Chondrocyte (in vitro differentiated cells): ENCODE measurements around the gene ESRRA. TPM values are rescaled to one million over a fixed set of nuclear protein-coding genes. Genes with fewer than 3 reads are reported as not detected.
A peak's percentile ranks its signal among the peaks of the same experiment; 100 is the strongest.

Experiments used
- DNase-seq: peaks from one replicate; pipeline ENCODE4 v3.0.0; 2021; ENCODE audit warnings: mixed read lengths, low spot score
- H3K27ac Mint-ChIP-seq: one replicate; pipeline ENCODE4 v1.8.0; 2021; ENCODE audit warnings: mild to moderate bottlenecking, moderate library complexity, mixed read lengths; ENCODE audit not compliant: unreplicated experiment
- H3K27me3 Mint-ChIP-seq: 2 replicates; pipeline ENCODE4 v1.8.0; 2021; ENCODE audit warnings: low read depth, mixed read lengths
- H3K36me3 Mint-ChIP-seq: 2 replicates; pipeline ENCODE4 v1.8.0; 2021; ENCODE audit warnings: low read depth, mixed read lengths
- H3K4me1 Mint-ChIP-seq: 2 replicates; pipeline ENCODE4 v1.8.0; 2021; ENCODE audit warnings: low read depth, mild to moderate bottlenecking, mixed read lengths
- H3K4me3 Mint-ChIP-seq: one replicate; pipeline ENCODE4 v1.8.0; 2021; ENCODE audit warnings: mild to moderate bottlenecking, moderate library complexity, mixed read lengths; ENCODE audit not compliant: unreplicated experiment
- H3K9me3 Mint-ChIP-seq: 2 replicates; pipeline ENCODE4 v1.8.0; 2021; ENCODE audit warnings: low read depth, mixed read lengths
- total RNA-seq: library from RNA; stranded (reverse); gene quantifications from 3 replicates; pipeline ENCODE4 v1.2.1, GENCODE V29; 2021
- TF ChIP-seq, protein P1 (sequence below): fragments of 200-600 bp; sonication (generic); IDR thresholded peaks from 2 replicates; pipeline ENCODE4 v1.5.0; 2021; ENCODE audit warnings: antibody characterized with exemption, mild to moderate bottlenecking, moderate library complexity

ESRRA gene
- total RNA-seq, 1 donor from 2014 or later = 29.6 TPM

DNA sequence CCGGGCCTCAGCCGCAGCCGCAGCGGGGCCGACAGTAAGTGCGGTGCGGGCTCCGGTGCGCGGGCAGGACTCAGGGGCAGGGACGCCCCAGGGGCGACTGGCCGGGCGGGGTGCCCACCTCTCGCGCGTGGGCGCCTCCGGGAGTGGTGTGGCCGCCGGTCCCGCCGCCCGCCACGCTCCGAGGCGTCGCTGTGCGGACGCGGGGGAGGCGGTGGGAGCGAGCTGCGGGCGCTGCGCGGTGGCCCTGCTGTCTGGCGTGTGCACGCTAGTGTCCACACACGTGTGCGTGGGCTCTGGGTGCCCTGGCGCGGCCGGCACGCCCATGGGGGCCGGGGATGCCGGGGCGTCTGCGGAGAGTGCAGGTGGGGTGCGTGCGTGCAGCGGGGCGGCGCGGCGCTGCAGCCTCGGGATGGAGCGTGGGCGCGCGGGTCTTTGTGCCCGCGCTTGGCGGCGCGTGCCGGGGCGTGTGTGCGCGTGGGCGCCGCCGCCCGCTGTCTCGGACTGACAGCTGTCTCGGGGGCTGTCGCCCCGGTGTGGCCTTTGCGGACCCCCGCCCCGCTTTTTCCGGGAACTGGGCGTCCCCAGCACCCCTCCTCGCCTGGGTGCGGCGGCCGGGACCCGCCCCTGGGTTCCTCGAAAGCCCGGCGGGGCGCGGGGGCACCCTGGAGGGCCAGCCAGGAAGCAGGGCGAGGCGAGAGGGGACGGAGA, 13.4 kb upstream of the ESRRA start:
- Mint-ChIP-seq H3K27ac (no peak overlapping the region), H3K27me3 (peaks cover 10% of the 10 kb centered on the region), H3K9me3 (no peaks in the 10 kb centered on the region), H3K36me3 (no peaks in the 10 kb centered on the region), H3K4me1 (peaks cover 19% of the 10 kb centered on the region), H3K4me3 (peak overlapping the region; percentile 51)
- TF ChIP-seq, protein P1, sequence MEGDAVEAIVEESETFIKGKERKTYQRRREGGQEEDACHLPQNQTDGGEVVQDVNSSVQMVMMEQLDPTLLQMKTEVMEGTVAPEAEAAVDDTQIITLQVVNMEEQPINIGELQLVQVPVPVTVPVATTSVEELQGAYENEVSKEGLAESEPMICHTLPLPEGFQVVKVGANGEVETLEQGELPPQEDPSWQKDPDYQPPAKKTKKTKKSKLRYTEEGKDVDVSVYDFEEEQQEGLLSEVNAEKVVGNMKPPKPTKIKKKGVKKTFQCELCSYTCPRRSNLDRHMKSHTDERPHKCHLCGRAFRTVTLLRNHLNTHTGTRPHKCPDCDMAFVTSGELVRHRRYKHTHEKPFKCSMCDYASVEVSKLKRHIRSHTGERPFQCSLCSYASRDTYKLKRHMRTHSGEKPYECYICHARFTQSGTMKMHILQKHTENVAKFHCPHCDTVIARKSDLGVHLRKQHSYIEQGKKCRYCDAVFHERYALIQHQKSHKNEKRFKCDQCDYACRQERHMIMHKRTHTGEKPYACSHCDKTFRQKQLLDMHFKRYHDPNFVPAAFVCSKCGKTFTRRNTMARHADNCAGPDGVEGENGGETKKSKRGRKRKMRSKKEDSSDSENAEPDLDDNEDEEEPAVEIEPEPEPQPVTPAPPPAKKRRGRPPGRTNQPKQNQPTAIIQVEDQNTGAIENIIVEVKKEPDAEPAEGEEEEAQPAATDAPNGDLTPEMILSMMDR = no peak
- no peak for DNase-seq

DNA sequence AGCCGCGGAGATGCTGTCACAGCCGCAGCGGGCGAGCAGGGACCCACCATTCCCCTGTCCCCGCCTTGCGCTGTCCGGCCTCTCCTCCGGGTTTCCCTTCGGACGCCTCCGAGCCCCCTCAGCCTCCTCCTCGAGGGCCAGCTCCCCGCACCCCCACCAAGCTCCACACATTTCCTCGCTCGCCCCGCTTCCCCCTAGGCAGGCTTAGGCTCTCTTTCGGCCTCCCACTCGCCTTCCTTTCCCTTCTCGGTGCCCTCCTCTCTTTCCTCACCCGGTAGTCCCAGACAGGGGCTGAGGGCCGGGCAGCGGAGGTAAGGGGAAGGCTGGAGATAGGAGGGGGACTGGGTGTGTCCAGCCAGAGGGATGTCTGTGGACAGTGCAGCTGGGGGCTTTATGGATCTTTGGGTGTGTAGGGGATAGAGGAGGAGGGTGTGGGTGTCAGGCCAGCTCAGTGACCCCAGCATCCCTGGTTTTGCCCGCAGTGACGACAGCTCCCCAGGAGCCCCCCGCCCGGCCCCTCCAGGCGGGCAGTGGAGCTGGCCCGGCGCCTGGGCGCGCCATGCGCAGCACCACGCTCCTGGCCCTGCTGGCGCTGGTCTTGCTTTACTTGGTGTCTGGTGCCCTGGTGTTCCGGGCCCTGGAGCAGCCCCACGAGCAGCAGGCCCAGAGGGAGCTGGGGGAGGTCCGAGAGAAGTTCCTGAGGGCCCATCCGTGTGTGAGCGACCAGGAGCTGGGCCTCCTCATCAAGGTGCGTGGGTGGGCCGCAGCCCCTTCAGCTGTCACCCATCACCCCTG, 12.7 kb upstream of the ESRRA start:
- H3K27me3 Mint-ChIP-seq = peaks cover 16% of the 10 kb centered on the region

DNA sequence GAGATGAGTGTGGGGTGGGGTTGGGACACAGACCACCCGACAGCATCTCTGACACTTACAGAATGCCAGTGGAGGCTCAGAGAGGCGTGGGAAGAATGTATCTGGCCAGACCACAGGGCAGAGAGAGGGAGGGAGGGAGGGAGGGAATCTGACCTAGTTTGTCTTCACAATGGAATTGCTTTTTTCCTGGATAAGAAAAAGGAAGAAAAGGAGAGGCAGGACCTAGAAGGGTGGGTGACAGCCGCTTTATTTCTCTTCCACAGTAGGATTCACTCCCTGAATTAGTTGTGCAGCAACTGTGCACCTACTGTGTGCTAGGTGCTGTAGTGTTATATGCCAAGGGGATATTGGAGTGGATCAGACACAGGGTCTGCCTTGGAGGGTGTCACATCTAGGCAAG, 10.6 kb upstream of the ESRRA start:
- Mint-ChIP-seq H3K9me3 (no peaks in the 10 kb centered on the region), H3K4me3 (no peak overlapping the region), H3K36me3 (no peaks in the 10 kb centered on the region), H3K27me3 (peaks cover 26% of the 10 kb centered on the region), H3K4me1 (peaks cover 19% of the 10 kb centered on the region), H3K27ac (peak overlapping the region; percentile 90)
- TF ChIP-seq, protein P1 = no peak
- no peak for DNase-seq

More for the DNA sequence above, 12.7 kb upstream of the ESRRA start:
- no peaks in the 10 kb centered on the region for H3K36me3 Mint-ChIP-seq
- TF ChIP-seq, protein P1 = no peak
- H3K4me3 Mint-ChIP-seq = peak overlapping the region; percentile 51
- H3K4me1 Mint-ChIP-seq = peaks cover 16% of the 10 kb centered on the region
- no peak overlapping the region for H3K27ac Mint-ChIP-seq
- no peak for DNase-seq
- H3K9me3 Mint-ChIP-seq = no peaks in the 10 kb centered on the region

DNA sequence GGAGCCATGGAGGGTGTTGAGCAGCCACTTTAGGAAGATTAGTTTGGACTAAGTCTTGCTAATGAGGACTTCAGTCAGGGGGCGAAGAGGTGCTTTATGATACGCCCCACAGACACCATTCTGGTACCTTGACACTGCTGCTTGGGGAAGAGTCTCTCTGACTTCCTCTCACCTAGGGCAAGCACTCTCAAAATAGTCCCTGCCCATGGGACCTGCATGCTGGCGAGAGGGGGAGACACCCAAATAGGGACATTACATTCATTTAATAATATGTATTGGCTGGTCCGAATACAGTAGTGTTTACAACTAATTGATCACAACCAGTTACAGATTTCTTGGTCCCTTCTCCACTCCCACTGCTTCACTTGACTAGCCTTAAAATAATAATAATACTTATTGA, 9.6 kb upstream of the ESRRA start:
- no peak for DNase-seq
- H3K4me3 Mint-ChIP-seq = no peak overlapping the region
- H3K36me3 Mint-ChIP-seq = no peaks in the 10 kb centered on the region
- H3K9me3 Mint-ChIP-seq = no peaks in the 10 kb centered on the region
- peaks cover 27% of the 10 kb centered on the region for H3K27me3 Mint-ChIP-seq
- no peak overlapping the region for H3K27ac Mint-ChIP-seq
- TF ChIP-seq, protein P1 = no peak
- H3K4me1 Mint-ChIP-seq = peaks cover 24% of the 10 kb centered on the region

DNA sequence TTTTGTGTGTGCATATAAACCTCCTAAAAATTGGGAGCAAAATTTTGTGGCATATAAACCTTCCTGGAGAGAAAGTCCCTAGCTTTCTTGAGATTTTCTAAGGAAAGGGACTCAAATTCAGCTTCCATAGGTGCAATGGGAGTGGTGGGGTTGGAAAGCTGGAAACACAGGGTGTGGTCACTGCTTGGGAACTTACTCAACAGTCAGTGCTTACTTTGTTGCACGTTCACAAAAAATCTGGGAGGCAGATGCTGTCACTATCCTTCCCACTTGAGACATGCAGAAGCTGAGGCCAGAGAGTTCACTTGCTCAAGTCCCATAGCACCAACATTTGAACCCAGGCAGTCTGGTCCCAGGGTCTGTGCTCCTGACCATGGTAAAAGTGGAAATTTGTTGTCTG, 9.1 kb upstream of the ESRRA start:
- H3K4me3 Mint-ChIP-seq = no peak overlapping the region
- H3K9me3 Mint-ChIP-seq = no peaks in the 10 kb centered on the region
- no peak overlapping the region for H3K27ac Mint-ChIP-seq
- DNase-seq = no peak
- H3K4me1 Mint-ChIP-seq = peaks cover 25% of the 10 kb centered on the region
- peaks cover 27% of the 10 kb centered on the region for H3K27me3 Mint-ChIP-seq
- TF ChIP-seq, protein P1 = no peak
- H3K36me3 Mint-ChIP-seq = no peaks in the 10 kb centered on the region
